Measurements from ENCODE around the gene A1BG. TPM values are rescaled to one million over a fixed set of nuclear protein-coding genes. Genes with fewer than 3 reads are reported as not detected.
"Not testable (repeated sequence)": the region's sequence is repeated elsewhere in the genome, so short reads cannot be mapped to it uniquely, and the experiment has no call there.

Gene A1BG
- total and polyA plus RNA-seq, 7 donors, result 1.9 to 23.4 (median 14.3) TPM

DNA sequence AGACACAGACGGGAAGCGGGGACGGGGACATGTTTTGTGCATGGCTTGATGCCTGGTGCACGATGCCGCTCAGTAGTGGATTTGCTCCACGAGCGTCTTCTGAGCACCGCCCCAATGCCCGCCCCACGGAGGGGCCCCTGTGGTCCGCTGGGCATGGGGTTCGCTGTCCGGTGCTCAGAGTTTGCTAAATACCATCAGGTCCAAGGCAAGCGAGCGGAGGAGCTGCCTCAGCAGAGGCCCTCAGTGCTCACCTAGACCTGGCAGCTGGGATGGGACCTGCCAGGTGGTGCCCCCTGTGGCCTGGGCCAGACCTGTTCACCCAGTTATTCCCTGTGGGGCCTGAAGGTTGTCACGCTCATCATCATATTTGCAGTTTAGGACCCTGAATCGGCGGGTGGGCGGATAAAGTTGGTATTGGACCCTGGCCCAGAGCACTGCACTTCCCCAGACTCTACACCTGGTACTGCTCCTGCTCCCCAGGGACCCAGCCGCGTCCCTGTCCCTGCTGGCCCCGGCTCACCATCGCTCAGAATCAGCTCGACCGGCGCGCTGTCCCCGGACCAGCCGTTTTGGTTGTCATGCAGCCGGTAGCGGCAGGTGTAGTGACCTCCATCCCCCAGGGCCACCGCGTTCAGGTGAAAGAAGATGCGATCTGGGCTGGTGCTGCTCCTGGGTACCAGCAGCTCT is 2.3 kb downstream of the A1BG start:
- no peak for DNase-seq
- Histone ChIP-seq H3K27ac (no peak overlapping the region), H3K9me3 (no peaks in the 10 kb centered on the region), H3K36me3 (no peaks in the 10 kb centered on the region), H3K4me3 (no peak overlapping the region), H3K27me3 (peaks cover 39 to 100% (median 93%) of the 10 kb centered on the region in 3 donors), H3K4me1 (peaks cover 0 to 22% (median 14%) of the 10 kb centered on the region in 4 donors)
- 70 to 77% methylated on average over 34 of the region's 34 CpGs for WGBS, 2 donors
- TF ChIP-seq CTCF (IDR thresholded peaks at IDR 0.05) (no peak), EP300 (IDR thresholded peaks at IDR 0.05) (no peak)
- intact Hi-C loops (cut with DNase I), result no loop called here

GRCh38 chr19:58350001-58350861 is 3.1 kb downstream of the A1BG start:
- no peak for TF ChIP-seq POLR2A (IDR thresholded peaks at IDR 0.05)
- Histone ChIP-seq H3K36me3 (no peaks in the 10 kb centered on the region), H3K4me3 (peak overlapping the region in 1 of 4 donors; percentile 7), H3K4me1 (peaks cover 0 to 17% (median 12%) of the 10 kb centered on the region in 4 donors), H3K27me3 (peaks cover 37 to 100% (median 94%) of the 10 kb centered on the region in 3 donors), H3K27ac (no peak overlapping the region), H3K9me3 (no peaks in the 10 kb centered on the region)
- no peak for DNase-seq
- 21 to 28% methylated on average over 84 of the region's 84 CpGs for WGBS, 2 donors
- intact Hi-C loops (cut with DNase I), result no loop called here

DNA sequence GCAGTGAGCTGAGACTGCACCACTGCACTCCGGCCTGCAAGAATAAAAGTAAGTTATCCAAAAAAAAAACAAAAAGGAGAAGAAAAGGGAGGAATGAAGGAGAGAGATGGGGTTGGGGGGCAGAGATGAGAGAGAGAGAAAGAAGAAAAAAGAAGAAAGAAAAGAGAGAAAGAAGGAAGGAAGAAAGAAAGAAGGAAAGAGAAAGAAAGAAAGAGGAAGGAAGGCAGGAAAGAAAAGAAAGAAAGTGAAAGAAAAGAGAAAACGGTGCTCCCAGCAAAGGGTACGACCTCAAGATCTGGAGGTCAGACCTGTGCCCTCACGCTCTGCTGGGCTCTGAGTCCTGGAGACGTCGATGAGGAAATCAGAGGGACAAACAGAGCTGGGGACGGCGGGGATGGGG is 3.7 kb downstream of the A1BG start:
- no peaks in the 10 kb centered on the region for H3K36me3 ChIP-seq
- H3K4me3 ChIP-seq, result no peak overlapping the region
- WGBS, 2 donors, result 40 to 42% methylated on average over 8 of the region's 8 CpGs
- TF ChIP-seq POLR2A (IDR thresholded peaks at IDR 0.05) (no peak), CTCF (IDR thresholded peaks at IDR 0.05) (no peak), POLR2AphosphoS5 (IDR thresholded peaks at IDR 0.05) (no peak), EP300 (IDR thresholded peaks at IDR 0.05) (no peak)
- no peak for DNase-seq
- no peak overlapping the region for H3K27ac ChIP-seq
- H3K4me1 ChIP-seq, result peaks cover 0 to 17% (median 12%) of the 10 kb centered on the region in 4 donors
- no peaks in the 10 kb centered on the region for H3K9me3 ChIP-seq
- intact Hi-C loops (cut with DNase I), result no loop called here
- peaks cover 37 to 96% (median 87%) of the 10 kb centered on the region in 3 donors for H3K27me3 ChIP-seq

DNA sequence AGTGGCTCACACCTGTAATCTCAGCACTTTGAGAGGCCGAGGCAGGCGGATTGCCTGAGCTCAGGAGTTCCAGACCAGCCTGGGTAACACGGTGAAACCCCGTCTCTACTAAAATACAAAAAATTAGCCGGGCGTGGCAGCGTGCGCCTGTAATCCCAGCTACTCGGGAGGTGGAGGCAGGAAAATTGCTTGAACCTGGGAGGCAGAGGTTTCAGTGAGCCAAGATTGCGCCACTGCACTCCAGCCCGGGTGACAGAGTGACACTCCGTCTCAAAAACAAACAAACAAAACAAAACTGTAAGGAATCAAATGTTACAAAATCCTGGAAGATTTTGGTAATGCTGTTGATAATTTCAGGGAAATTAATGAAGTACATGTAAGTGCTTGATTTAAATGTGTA is 5.2 kb downstream of the A1BG start:
- H3K36me3 ChIP-seq; intact Hi-C loops (cut with DNase I); DNase-seq; H3K9me3 ChIP-seq: not testable (repeated sequence)
- Histone ChIP-seq H3K4me3 (peak overlapping the region; percentile 12 to 50 (median 42)), H3K4me1 (peaks cover 0 to 17% (median 12%) of the 10 kb centered on the region in 4 donors), H3K27me3 (peaks cover 37 to 81% (median 72%) of the 10 kb centered on the region in 3 donors), H3K27ac (peak overlapping the region in 2 of 4 donors; percentile 21 to 60)
- 28 to 29% methylated on average over 12 of the region's 12 CpGs for WGBS, 2 donors

GRCh38 chr19:58346961-58347929 is 6.0 kb downstream of the A1BG start:
- intact Hi-C loops (cut with DNase I), result no loop called here
- peaks cover 0 to 17% (median 12%) of the 10 kb centered on the region in 4 donors for H3K4me1 ChIP-seq
- no peaks in the 10 kb centered on the region for H3K36me3 ChIP-seq
- H3K27ac ChIP-seq, result peak overlapping the region; percentile 30 to 79 (median 63)
- no peaks in the 10 kb centered on the region for H3K9me3 ChIP-seq
- peak overlapping the region; percentile 29 to 50 (median 42) for H3K4me3 ChIP-seq
- DNase-seq, result peak; percentile 73
- peaks cover 30 to 73% (median 64%) of the 10 kb centered on the region in 3 donors for H3K27me3 ChIP-seq
- TF ChIP-seq POLR2AphosphoS5 (IDR thresholded peaks at IDR 0.05), result peak in 3 of 4 donors; percentile 9 to 61 (median 56)
- no peak for TF ChIP-seq POLR2A (IDR thresholded peaks at IDR 0.05)
- 2 to 13% methylated on average over 82 of the region's 82 CpGs for WGBS, 2 donors

All from sigmoid colon (tissue), 7 donors.